HepG2 (cell line): Measurements from ENCODE around the gene TMEM114. TPM values are rescaled to one million over a fixed set of nuclear protein-coding genes. Genes with fewer than 3 reads are reported as not detected.
A peak's percentile ranks its signal among the peaks of the same experiment; 100 is the strongest.

Source experiments
- CHCHD3 ChIP-seq: sonication (generic); formaldehyde crosslinking; IDR thresholded peaks from 2 replicates; pipeline ENCODE4 v1.8.0; 2022; ENCODE audit warnings: mild to moderate bottlenecking, missing genetic modification reagents, moderate library complexity
- ELF1 ChIP-seq: sonication (generic); formaldehyde crosslinking; IDR thresholded peaks from 2 replicates; pipeline ENCODE4 v1.4.0; 2020; ENCODE audit warnings: missing genetic modification reagents
- ETS1 ChIP-seq: sonication (generic); formaldehyde crosslinking; IDR thresholded peaks from 2 replicates; pipeline ENCODE4 v1.4.0; 2020; ENCODE audit warnings: missing genetic modification reagents
- FOXC1 ChIP-seq: sonication (generic); formaldehyde crosslinking; IDR thresholded peaks from 2 replicates; pipeline ENCODE4 v1.8.0; 2022; ENCODE audit warnings: mild to moderate bottlenecking, missing genetic modification reagents, borderline replicate concordance
- SMYD3 ChIP-seq: sonication (generic); formaldehyde crosslinking; IDR thresholded peaks from 2 replicates; pipeline ENCODE4 v1.8.1; 2023; ENCODE audit warnings: mild to moderate bottlenecking, missing genetic modification reagents
- TBL1XR1 ChIP-seq: fragments of 150-350 bp; IDR thresholded peaks from 2 replicates; pipeline ENCODE4 v1.6.1; 2014; ENCODE audit warnings: borderline replicate concordance, low read length; ENCODE audit not compliant: partially characterized antibody
- TCF12 ChIP-seq, 2 experiments: fragments of 450-650 bp in 1 of 2; sonication (generic) in 1 of 2; formaldehyde crosslinking in 1 of 2; IDR thresholded peaks; 2 replicates each; pipeline versions ENCODE4 v1.6.1 to v1.8.0; 2017 to 2022; ENCODE audit warnings: antibody characterized with exemption in 1 of 2, mild to moderate bottlenecking in 1 of 2, missing genetic modification reagents in 1 of 2, moderate library complexity in 1 of 2
- ZFYVE20 ChIP-seq: sonication (generic); formaldehyde crosslinking; IDR thresholded peaks from 2 replicates; pipeline ENCODE4 v1.8.0; 2023; ENCODE audit warnings: low read depth, mild to moderate bottlenecking, moderate library complexity, missing genetic modification reagents, borderline replicate concordance
- ZMYM2 ChIP-seq: sonication (generic); formaldehyde crosslinking; IDR thresholded peaks from 2 replicates; pipeline ENCODE4 v1.8.0; 2022; ENCODE audit warnings: mild to moderate bottlenecking, missing genetic modification reagents
- ZNF501 ChIP-seq: sonication (generic); formaldehyde crosslinking; IDR thresholded peaks from 2 replicates; pipeline ENCODE4 v1.5.1; 2020; ENCODE audit warnings: mild to moderate bottlenecking, moderate library complexity, missing genetic modification reagents
- ZNF570 ChIP-seq: sonication (generic); formaldehyde crosslinking; IDR thresholded peaks from 2 replicates; pipeline ENCODE4 v1.4.0; 2020; ENCODE audit warnings: mild to moderate bottlenecking, missing genetic modification reagents, borderline replicate concordance
- ZNF780A ChIP-seq: sonication (generic); formaldehyde crosslinking; IDR thresholded peaks from 2 replicates; pipeline ENCODE4 v1.8.0; 2022; ENCODE audit warnings: mild to moderate bottlenecking, missing genetic modification reagents, moderate library complexity
- ZNF850 ChIP-seq: sonication (generic); formaldehyde crosslinking; conservative IDR thresholded peaks from 2 replicates; pipeline ENCODE4 v1.9.0; 2021; ENCODE audit warnings: mild to moderate bottlenecking, missing genetic modification reagents
- polyA plus RNA-seq, 8 experiments: library from polyadenylated mRNA; depleted of rRNA in 3 of 8; stranded (reverse) in 7 of 8; unstranded in 1 of 8; fragments of >200 nt; fragmentation: Illumina TruSeq in 4 of 8; extraction: Trizol in 4 of 8; gene quantifications; 2 replicates each; pipeline versions ENCODE4 v1.2.1 to v1.2.3, GENCODE V29; 2011 to 2016; ENCODE audit warnings: low read depth in 4 of 8, missing spikeins in 1 of 8, mixed read lengths in 1 of 8; ENCODE audit not compliant: insufficient read depth in 1 of 8
- total RNA-seq, 5 experiments: library from RNA; depleted of rRNA; stranded (reverse); fragments of >200 nt; fragmentation: Illumina TruSeq; extraction: Trizol; gene quantifications; 2 replicates each; pipeline ENCODE4 v1.2.3, GENCODE V29; 2016; ENCODE audit warnings: low read depth in 1 of 5
- TF ChIP-seq, protein P1 (sequence below): sonication (generic); formaldehyde crosslinking; IDR thresholded peaks from 2 replicates; pipeline ENCODE4 v1.5.1; 2020; ENCODE audit warnings: missing genetic modification reagents, mild to moderate bottlenecking, borderline replicate concordance
- TF ChIP-seq, protein P2 (sequence below): sonication (generic); formaldehyde crosslinking; IDR thresholded peaks from 2 replicates; pipeline ENCODE4 v1.5.0; 2020; ENCODE audit warnings: mild to moderate bottlenecking, missing genetic modification reagents, borderline replicate concordance

Gene TMEM114
- total and polyA plus RNA-seq, 2 of the 13 experiments (the other 11 are each of a cell fraction or from before 2014, with no cell fraction given) = not detected

DNA sequence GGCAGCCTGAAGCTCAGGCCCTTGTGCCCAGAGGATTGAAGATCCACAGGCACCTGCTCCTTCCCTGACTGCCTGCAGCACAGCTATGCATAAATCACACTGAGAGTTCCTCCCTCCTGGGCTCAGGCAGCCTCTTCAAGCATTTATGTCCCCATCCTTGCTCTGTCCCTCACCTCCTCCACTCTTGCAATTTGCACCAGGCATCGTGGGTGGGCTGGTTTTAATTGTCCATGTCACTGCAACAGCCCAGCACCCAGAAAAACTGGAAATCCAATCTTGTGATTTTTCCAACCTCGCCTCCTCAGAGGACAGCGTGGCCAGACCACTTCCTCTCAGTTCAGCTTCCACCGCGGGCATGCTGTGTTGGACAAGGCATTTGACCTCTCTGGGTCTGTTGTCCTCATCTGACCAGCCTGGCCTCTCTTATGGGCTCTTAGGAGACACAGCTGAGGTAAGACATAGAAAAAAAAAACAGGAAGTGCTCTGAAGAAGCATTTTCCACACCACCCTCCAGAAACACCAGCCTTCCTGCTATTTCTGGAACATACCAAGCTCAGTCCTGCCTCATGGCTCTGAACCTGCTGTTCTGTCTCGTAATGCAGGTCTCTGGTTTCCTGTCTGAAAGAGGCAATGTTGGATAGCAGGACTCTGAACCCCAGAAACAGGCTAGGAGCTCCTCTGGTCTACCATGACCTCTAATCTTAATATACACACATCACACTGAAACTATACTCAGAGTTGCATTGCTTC lies 8.3 kb downstream of the TMEM114 start (continued):
- TF ChIP-seq, protein P1, sequence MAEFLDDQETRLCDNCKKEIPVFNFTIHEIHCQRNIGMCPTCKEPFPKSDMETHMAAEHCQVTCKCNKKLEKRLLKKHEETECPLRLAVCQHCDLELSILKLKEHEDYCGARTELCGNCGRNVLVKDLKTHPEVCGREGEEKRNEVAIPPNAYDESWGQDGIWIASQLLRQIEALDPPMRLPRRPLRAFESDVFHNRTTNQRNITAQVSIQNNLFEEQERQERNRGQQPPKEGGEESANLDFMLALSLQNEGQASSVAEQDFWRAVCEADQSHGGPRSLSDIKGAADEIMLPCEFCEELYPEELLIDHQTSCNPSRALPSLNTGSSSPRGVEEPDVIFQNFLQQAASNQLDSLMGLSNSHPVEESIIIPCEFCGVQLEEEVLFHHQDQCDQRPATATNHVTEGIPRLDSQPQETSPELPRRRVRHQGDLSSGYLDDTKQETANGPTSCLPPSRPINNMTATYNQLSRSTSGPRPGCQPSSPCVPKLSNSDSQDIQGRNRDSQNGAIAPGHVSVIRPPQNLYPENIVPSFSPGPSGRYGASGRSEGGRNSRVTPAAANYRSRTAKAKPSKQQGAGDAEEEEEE (CRISPR knock-in tag) = no peak
- no peak for TF ChIP-seq CHCHD3 (CRISPR knock-in tag)
- TF ChIP-seq ZNF501 (CRISPR knock-in tag) = 0 out of 2 replicates have a peak, but pooled peaks have one; percentile 26
- TF ChIP-seq TBL1XR1 = no peak
- TF ChIP-seq, protein P2, sequence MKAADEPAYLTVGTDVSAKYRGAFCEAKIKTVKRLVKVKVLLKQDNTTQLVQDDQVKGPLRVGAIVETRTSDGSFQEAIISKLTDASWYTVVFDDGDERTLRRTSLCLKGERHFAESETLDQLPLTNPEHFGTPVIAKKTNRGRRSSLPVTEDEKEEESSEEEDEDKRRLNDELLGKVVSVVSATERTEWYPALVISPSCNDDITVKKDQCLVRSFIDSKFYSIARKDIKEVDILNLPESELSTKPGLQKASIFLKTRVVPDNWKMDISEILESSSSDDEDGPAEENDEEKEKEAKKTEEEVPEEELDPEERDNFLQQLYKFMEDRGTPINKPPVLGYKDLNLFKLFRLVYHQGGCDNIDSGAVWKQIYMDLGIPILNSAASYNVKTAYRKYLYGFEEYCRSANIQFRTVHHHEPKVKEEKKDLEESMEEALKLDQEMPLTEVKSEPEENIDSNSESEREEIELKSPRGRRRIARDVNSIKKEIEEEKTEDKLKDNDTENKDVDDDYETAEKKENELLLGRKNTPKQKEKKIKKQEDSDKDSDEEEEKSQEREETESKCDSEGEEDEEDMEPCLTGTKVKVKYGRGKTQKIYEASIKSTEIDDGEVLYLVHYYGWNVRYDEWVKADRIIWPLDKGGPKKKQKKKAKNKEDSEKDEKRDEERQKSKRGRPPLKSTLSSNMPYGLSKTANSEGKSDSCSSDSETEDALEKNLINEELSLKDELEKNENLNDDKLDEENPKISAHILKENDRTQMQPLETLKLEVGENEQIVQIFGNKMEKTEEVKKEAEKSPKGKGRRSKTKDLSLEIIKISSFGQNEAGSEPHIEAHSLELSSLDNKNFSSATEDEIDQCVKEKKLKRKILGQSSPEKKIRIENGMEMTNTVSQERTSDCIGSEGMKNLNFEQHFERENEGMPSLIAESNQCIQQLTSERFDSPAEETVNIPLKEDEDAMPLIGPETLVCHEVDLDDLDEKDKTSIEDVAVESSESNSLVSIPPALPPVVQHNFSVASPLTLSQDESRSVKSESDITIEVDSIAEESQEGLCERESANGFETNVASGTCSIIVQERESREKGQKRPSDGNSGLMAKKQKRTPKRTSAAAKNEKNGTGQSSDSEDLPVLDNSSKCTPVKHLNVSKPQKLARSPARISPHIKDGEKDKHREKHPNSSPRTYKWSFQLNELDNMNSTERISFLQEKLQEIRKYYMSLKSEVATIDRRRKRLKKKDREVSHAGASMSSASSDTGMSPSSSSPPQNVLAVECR (CRISPR knock-in tag) = 0 out of 2 replicates have a peak, but pooled peaks have one; percentile 23
- TF ChIP-seq FOXC1 (CRISPR knock-in tag) = 0 out of 2 replicates have a peak, but pooled peaks have one; percentile 26
- 0 out of 2 replicates have a peak, but pooled peaks have one; percentile 22 for TF ChIP-seq ELF1 (CRISPR knock-in tag)
- peak; percentile 55; the same call in 1 of the 2 replicates for TF ChIP-seq ZMYM2 (CRISPR knock-in tag)
- no peak for TF ChIP-seq ETS1 (CRISPR knock-in tag)
- no peak for TF ChIP-seq SMYD3 (CRISPR knock-in tag)
- TF ChIP-seq ZNF570 = no peak
- TF ChIP-seq ZFYVE20 (CRISPR knock-in tag) = no peak
- TF ChIP-seq ZNF780A (CRISPR knock-in tag) = no peak
- no peak for TF ChIP-seq TCF12 (IDR thresholded peaks at IDR 0.05)
- TF ChIP-seq TCF12 (CRISPR knock-in tag; IDR thresholded peaks at IDR 0.05) = no peak
- no peak for TF ChIP-seq ZNF850
